Activated T-cell treated with anti-CD3 and anti-CD28 coated beads, Interleukin-2, amount 50 U/mL, for 24 hours (primary cell): ENCODE data around the gene RALGAPA2.

Source experiments
- DNase-seq: peaks from one replicate; pipeline ENCODE4 v3.0.0-alpha.2; 2020
- H3K27ac Mint-ChIP-seq: 2 replicates; pipeline ENCODE4 v1.8.0; 2020; ENCODE audit warnings: mild to moderate bottlenecking, mixed read lengths
- H3K27me3 Mint-ChIP-seq: 2 replicates; pipeline ENCODE4 v1.8.0; 2020; ENCODE audit warnings: mixed read lengths
- H3K36me3 Mint-ChIP-seq: 2 replicates; pipeline ENCODE4 v1.8.0; 2020; ENCODE audit warnings: low read depth, mixed read lengths
- H3K4me1 Mint-ChIP-seq: 2 replicates; pipeline ENCODE4 v1.8.0; 2020; ENCODE audit warnings: low read depth, mixed read lengths
- H3K4me3 Mint-ChIP-seq: 2 replicates; pipeline ENCODE4 v1.8.0; 2020; ENCODE audit warnings: mild to moderate bottlenecking, moderate library complexity, mixed read lengths
- H3K9me3 Mint-ChIP-seq: 2 replicates; pipeline ENCODE4 v1.8.0; 2020; ENCODE audit warnings: mixed read lengths

RALGAPA2 gene

DNA sequence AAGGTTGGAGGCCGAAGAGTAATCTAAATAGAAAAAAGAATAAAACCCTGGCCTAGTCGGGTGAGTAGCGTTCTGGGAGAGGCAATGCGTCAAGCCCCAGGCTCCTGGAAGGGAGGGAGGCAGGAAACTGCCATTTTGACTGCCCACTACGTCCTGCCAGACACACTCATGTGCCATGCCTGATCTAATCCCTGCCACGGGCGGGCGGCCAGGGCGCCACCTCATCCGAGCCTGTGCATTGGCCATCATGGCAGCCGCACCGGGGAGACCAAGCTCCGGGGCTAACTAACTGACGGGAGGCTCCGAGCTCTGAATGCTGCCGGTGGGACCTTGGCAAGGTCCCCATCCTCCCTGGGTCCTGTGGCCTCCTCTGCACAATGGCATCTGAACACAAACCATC lies 275.8 kb downstream of the RALGAPA2 start:
- Mint-ChIP-seq H3K4me3 (no peak overlapping the region), H3K27ac (no peak overlapping the region), H3K27me3 (no peaks in the 10 kb centered on the region), H3K4me1 (no peaks in the 10 kb centered on the region), H3K9me3 (no peaks in the 10 kb centered on the region), H3K36me3 (peaks cover 35% of the 10 kb centered on the region)
- DNase-seq = no peak

DNA sequence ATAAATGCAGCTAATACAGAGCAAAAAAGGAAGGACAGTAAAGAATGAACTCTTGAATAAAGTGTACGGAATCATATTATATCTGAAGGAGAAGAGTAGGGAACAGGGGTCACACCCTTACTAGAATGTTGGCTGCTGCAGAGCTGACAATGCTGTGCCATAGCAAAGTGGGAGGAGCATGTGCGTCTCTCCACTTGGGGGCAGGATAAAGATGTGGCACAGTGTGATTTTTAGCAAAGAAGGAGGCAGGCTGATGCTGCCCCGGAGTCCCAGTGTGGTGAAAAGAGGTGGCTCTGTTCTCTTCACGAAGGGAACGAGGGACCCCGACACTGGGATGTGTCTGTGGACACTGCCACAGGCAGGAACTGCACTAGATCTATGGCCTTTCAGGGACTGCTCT lies 277.0 kb downstream of the RALGAPA2 start:
- H3K27ac Mint-ChIP-seq = no peak overlapping the region
- no peaks in the 10 kb centered on the region for H3K9me3 Mint-ChIP-seq
- no peaks in the 10 kb centered on the region for H3K27me3 Mint-ChIP-seq
- H3K36me3 Mint-ChIP-seq = peaks cover 30% of the 10 kb centered on the region
- no peak overlapping the region for H3K4me3 Mint-ChIP-seq
- no peaks in the 10 kb centered on the region for H3K4me1 Mint-ChIP-seq
- DNase-seq = no peak

DNA sequence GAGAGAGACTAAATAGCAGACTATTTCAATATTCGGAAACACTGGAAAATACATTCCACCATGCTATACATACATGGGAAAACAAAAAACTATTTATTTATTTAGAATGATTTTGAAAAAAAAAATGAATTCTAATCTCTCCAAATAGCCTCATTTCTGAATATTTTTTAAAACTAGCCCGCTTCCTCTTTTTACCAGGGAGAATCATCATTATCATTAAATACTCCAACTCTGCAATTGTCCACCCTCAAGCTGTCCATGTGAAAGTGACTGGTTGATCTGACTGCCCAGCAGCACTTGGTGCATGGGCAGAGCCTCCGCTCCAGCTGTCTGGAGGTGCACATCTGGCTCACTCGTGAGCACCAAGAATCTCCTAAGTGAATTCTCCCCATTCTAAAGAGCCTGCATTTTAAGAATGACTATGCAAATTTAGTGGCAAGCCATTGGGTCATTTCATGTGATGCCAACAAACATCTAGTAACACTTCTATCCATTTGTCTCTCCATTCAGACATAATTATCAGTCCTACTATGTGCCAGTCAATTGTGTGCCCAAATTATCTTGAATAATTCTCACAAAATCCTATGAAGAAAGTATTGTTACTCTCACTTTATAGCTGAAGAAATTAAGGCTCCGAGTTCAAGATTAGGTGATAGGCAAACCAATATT lies 279.7 kb downstream of the RALGAPA2 start:
- peaks cover 22% of the 10 kb centered on the region for H3K36me3 Mint-ChIP-seq
- no peaks in the 10 kb centered on the region for H3K27me3 Mint-ChIP-seq
- no peak overlapping the region for H3K4me3 Mint-ChIP-seq
- no peaks in the 10 kb centered on the region for H3K9me3 Mint-ChIP-seq
- DNase-seq = no peak
- H3K27ac Mint-ChIP-seq = no peak overlapping the region
- peaks cover 11% of the 10 kb centered on the region for H3K4me1 Mint-ChIP-seq

DNA sequence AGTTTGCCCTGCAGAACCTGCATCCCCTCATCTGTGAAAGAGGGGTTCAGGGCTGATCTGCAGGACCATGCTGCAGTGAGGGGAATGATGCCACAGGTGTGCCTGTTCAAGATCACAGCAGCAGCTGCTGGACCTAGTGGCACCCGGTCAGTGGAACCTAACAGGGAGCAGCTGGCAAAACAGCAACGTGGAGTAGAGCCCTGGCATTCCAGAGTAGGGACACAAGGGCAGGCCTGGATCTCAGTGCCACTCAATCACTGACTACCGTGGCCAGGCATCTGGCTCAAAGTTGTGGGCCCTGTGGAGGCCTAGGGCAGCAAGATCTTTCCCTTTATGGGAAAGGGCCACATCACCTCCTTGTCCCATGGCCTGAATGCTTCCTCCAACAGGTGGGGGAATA lies 282.4 kb downstream of the RALGAPA2 start:
- Mint-ChIP-seq H3K9me3 (no peaks in the 10 kb centered on the region), H3K27ac (no peak overlapping the region), H3K36me3 (peaks cover 10% of the 10 kb centered on the region), H3K4me3 (no peak overlapping the region), H3K27me3 (no peaks in the 10 kb centered on the region), H3K4me1 (peaks cover 35% of the 10 kb centered on the region)
- no peak for DNase-seq

DNA sequence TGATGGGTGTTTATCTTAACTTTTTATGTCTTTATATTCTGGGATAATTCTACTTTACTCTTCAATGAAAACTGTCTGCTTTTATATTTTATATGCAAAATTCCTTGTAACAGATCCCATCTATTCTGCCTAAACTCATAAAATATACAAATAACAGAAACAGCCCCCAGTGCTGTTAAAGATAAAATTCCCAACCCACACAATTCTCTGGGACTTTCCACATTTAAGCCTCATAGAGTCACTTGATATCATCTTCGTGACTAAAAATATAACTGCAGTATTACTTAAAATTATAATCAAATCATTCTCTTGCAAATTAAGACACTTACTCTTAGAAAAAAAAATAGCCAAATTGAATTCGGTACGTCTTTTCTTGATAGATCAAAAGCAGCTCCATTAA lies 284.4 kb downstream of the RALGAPA2 start:
- no peak overlapping the region for H3K4me3 Mint-ChIP-seq

DNA sequence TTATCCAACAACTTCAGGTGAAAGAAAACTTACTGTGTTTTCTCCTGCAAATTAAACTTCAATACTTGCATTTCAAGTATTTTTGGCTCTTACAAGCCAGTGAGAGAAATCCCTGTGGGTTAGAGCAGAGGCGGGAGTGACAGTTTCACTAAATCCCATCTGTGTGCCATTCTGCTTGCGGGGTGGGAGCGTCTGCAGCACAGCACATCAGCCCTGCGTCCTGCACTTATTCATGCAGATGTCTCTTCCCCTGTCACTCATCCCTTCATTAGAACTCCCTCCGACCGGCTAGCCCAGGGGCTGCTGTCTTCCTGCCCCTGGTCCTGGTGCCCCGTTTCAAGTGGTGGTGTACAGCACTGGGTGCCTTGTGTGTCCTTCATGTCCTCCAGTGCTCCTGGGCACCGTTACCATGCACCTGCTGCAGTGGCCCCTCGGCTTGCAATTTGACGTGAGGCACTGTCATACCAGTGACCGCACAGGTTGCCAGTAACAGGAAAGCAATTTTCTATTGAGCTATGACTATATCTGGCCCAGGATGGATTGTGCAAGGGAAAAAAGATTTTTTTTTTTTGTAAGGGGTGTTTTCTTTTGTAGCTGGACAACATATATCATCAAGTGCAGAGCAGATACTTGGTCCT lies 285.1 kb downstream of the RALGAPA2 start:
- Mint-ChIP-seq H3K27ac (no peak overlapping the region), H3K27me3 (no peaks in the 10 kb centered on the region)

More for the DNA sequence above, 284.4 kb downstream of the RALGAPA2 start:
- no peak for DNase-seq
- H3K27ac Mint-ChIP-seq = no peak overlapping the region
- no peaks in the 10 kb centered on the region for H3K9me3 Mint-ChIP-seq
- no peaks in the 10 kb centered on the region for H3K27me3 Mint-ChIP-seq
- H3K36me3 Mint-ChIP-seq = peaks cover 14% of the 10 kb centered on the region
- peaks cover 41% of the 10 kb centered on the region for H3K4me1 Mint-ChIP-seq

DNA sequence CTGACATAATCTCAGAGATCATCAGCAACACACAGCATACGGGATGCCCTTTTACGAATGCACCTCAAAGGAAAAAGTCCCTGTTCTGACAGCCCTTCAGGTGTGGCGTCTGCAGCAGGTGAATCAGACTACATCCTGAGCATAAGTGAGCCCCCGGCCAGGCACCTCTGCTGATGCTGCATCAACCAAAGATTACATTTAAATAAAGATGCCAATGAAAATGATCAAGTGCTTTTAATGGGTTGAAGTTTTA lies 285.9 kb downstream of the RALGAPA2 start:
- no peaks in the 10 kb centered on the region for H3K27me3 Mint-ChIP-seq
- H3K36me3 Mint-ChIP-seq = peaks cover 20% of the 10 kb centered on the region
- no peak overlapping the region for H3K4me3 Mint-ChIP-seq
- H3K9me3 Mint-ChIP-seq = no peaks in the 10 kb centered on the region
- peak overlapping the region; percentile 75 for H3K27ac Mint-ChIP-seq
- H3K4me1 Mint-ChIP-seq = peaks cover 44% of the 10 kb centered on the region
- DNase-seq = no peak

More for the DNA sequence above, 285.1 kb downstream of the RALGAPA2 start:
- Mint-ChIP-seq H3K9me3 (no peaks in the 10 kb centered on the region), H3K4me3 (no peak overlapping the region), H3K36me3 (peaks cover 20% of the 10 kb centered on the region), H3K4me1 (peaks cover 44% of the 10 kb centered on the region)
- DNase-seq = no peak

DNA sequence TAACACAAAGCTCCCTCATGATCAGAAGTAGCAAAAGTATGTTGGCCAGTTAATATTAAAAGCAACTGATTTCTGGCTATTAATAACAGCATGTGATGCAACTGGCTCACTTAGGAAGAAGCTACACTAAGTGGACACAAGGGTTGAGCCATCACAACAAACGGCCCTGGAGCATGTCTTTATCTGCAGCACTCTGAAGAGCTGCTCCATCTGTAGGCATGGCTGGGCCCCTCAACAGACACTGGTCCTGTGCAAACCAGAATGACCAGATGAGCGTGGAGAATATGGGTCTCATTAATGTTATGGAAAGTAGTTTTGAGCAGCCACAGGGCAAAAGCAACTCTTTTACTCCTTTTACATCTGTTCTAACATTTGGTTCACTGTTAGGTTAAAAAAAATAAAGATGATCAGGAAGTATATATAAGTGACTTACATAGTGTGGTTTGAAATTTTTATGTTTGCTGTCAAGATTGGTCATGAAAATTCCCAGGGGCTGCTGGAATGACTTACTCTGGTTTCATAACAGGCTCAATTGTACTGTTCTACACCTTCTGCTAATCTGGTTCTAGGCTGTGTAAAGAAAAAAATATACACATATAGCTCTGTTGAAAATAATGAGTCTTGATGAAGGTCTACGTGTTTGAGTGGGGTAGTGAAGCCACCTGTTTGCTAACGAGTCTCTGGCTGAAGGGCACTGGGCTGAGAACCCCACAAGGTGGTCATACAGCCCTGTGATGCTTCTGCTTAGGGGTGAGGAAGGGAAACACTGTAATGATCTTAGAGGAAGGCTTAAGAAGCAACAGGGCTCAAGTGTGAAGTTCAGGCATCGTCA lies 286.4 kb downstream of the RALGAPA2 start:
- no peak for DNase-seq
- no peak overlapping the region for H3K4me3 Mint-ChIP-seq
- H3K9me3 Mint-ChIP-seq = no peaks in the 10 kb centered on the region
- H3K27me3 Mint-ChIP-seq = no peaks in the 10 kb centered on the region
- H3K36me3 Mint-ChIP-seq = peaks cover 19% of the 10 kb centered on the region
- peaks cover 44% of the 10 kb centered on the region for H3K4me1 Mint-ChIP-seq
- H3K27ac Mint-ChIP-seq = peak overlapping the region; percentile 75

DNA sequence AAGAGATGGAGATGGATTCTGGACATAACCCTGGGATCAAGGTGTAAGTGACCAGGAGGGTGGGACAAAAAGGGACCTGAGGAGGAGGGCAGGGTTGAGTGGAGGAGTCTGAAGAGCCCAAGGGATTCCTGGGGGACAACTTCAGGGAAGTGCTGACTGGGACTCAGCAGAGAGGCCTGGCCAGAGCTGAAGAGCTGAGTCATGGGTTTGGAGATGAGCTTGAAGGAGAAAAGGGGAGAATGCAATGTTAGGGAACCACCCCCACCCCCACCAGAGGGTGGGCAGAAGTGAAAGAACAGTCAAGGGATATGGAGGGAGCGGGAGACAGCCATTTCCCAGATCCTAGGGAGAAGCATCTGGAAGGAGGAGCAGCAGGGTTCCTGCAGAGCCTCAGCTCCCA lies 289.3 kb downstream of the RALGAPA2 start:
- Mint-ChIP-seq H3K36me3 (peaks cover 21% of the 10 kb centered on the region), H3K4me3 (no peak overlapping the region), H3K9me3 (no peaks in the 10 kb centered on the region), H3K27ac (no peak overlapping the region), H3K27me3 (no peaks in the 10 kb centered on the region), H3K4me1 (peaks cover 46% of the 10 kb centered on the region)
- no peak for DNase-seq

DNA sequence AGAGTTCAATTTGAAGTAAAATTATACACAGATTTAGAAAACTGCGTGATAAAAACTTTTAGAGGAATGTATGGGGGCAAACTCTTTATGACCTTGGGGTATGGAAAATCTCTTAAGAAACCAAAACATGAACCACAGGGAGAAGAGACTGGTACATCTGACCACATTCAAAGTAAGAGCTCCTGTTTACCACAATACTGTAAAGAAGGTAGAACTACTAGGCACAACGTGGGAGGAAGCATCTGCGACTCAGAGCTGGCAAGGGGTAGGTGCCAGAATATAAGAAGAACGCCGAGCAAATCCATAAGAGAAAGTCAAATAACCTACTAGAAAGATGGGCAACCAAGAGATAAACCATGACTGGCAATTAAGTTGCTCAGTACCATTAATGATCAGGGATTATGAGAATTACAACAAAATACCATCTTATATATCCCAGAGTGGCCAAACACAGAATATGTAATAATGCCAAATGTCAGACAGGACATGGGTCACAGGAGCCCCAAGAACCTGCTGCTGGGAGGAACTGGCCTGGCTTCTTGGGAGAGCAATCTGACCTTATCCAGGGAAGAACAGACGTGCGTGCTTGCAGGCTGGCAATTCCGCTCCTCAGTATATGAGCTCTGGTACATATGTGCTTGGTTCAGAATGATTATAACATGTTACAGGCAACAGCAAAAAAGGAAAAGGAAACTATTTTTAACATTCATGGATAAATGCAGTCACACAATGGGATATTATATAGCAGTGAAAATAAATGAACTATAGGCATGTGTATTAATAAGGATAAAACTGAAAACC lies 294.4 kb downstream of the RALGAPA2 start:
- DNase-seq = no peak
- peaks cover 56% of the 10 kb centered on the region for H3K4me1 Mint-ChIP-seq
- H3K9me3 Mint-ChIP-seq = no peaks in the 10 kb centered on the region
- peaks cover 21% of the 10 kb centered on the region for H3K36me3 Mint-ChIP-seq
- H3K4me3 Mint-ChIP-seq = no peak overlapping the region
- H3K27me3 Mint-ChIP-seq = no peaks in the 10 kb centered on the region
- H3K27ac Mint-ChIP-seq = peak overlapping the region; percentile 16

DNA sequence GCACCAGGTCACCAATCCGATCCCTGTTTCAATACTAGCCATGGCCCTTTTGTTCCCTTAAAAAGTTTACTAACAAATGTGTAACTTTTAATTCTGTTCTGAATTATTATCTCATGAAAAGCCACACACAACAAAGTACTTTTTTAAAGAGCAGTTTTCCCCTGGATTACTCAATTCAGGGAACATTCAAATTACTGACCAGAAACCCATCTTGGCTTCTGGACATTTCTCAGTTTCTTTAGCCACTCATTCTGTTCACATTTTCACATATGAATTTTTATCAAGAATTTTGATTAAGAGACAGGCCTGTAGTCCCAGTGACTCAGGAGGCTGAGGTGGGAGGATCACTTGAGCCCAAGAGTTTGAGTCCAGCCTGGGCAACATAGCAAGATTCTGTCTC lies 297.1 kb downstream of the RALGAPA2 start:
- Mint-ChIP-seq H3K4me3 (no peak overlapping the region), H3K4me1 (peaks cover 74% of the 10 kb centered on the region), H3K9me3 (no peaks in the 10 kb centered on the region), H3K27ac (peak overlapping the region; percentile 68), H3K36me3 (peaks cover 27% of the 10 kb centered on the region), H3K27me3 (no peaks in the 10 kb centered on the region)
- no peak for DNase-seq

DNA sequence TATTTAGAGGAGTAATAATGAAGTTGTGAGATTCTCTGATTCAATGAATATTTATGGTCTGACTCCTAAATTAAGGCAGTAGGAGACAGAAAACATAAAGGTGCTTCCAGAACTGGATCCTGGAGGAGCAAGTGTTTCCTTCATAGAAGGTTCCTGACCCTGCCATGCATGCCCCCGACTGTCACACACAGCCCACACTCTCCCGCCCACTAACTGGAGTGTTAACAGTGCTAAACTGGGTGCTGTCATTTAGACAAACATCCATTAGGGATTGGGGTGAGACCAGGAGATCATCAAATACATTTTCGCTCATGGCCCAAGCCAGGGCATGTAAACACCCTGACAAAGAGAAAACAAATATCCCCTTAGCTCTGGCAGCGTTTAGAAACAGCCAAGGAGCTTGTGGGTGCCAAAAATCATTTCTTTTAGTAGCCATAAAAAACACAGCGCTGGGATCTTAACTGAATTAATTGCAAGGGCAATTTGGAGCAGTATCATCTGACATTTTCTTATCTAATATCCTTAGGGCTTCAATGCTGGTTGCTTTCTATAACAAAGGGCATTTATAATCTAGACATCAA lies 297.7 kb downstream of the RALGAPA2 start:
- Mint-ChIP-seq H3K27ac (peak overlapping the region; percentile 68), H3K4me1 (peaks cover 74% of the 10 kb centered on the region), H3K27me3 (no peaks in the 10 kb centered on the region), H3K9me3 (no peaks in the 10 kb centered on the region), H3K4me3 (no peak overlapping the region), H3K36me3 (peaks cover 31% of the 10 kb centered on the region)
- DNase-seq = no peak

DNA sequence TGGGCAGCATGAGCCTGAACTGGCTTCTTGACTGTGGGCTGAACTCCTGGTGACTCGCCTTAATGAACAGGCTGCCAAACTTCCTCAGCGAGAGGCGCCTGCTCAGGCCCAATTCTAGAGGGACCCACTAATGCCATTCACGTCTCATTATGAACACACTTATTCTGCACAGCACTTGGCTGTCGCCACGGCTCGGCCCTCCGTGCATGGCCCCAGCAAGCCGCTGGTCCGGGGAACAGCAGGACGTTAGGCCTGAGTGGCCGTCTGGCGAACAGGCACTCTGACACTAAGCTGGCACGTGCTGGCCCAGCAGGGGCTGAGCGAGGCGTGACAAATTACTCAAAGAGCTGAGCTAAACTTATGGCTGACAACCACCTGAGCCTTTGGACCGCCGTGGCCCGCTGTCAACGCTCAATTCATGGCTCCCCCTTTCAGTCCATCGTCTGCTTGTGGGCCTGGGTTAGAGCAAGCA lies 298.6 kb downstream of the RALGAPA2 start:
- Mint-ChIP-seq H3K27ac (peak overlapping the region; percentile 87), H3K4me3 (no peak overlapping the region), H3K27me3 (no peaks in the 10 kb centered on the region), H3K36me3 (peaks cover 35% of the 10 kb centered on the region), H3K4me1 (peaks cover 75% of the 10 kb centered on the region), H3K9me3 (no peaks in the 10 kb centered on the region)
- no peak for DNase-seq

DNA sequence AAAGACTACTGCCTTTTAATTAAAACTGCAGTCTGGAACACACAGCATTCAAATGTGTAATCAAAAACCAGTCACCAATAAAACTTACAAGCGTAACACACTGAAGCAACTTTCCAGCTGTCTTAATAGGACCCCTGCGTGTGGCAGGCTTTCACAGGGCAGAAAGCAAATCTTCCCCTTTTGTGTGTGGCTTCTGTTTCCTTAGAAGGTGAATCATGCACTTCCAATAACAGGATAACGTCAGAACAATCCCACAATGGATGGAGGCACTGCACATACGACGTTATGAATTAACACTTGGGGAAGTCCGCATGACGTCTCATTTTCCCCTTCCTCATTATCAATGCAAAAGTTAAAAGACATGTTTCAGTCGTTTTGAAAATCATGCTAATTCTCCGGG lies 299.7 kb downstream of the RALGAPA2 start:
- Mint-ChIP-seq H3K9me3 (no peaks in the 10 kb centered on the region), H3K4me1 (peaks cover 68% of the 10 kb centered on the region), H3K27ac (peak overlapping the region; percentile 87), H3K27me3 (no peaks in the 10 kb centered on the region), H3K4me3 (peak overlapping the region; percentile 66), H3K36me3 (peaks cover 33% of the 10 kb centered on the region)
- no peak for DNase-seq
